HG03097 (cell line): ENCODE results near the gene RHOT2.
A peak's percentile ranks its signal among the peaks of the same experiment; 100 is the strongest.
"Not testable (repeated sequence)": the region's sequence is repeated elsewhere in the genome, so short reads cannot be mapped to it uniquely, and the experiment has no call there.

Source experiments
- ATAC-seq: cut with Tn5 transposase; IDR thresholded peaks from one replicate; pipeline ENCODE4 v1.9.1; 2021; ENCODE audit not compliant: unreplicated experiment, low FRiP score

Gene RHOT2

DNA sequence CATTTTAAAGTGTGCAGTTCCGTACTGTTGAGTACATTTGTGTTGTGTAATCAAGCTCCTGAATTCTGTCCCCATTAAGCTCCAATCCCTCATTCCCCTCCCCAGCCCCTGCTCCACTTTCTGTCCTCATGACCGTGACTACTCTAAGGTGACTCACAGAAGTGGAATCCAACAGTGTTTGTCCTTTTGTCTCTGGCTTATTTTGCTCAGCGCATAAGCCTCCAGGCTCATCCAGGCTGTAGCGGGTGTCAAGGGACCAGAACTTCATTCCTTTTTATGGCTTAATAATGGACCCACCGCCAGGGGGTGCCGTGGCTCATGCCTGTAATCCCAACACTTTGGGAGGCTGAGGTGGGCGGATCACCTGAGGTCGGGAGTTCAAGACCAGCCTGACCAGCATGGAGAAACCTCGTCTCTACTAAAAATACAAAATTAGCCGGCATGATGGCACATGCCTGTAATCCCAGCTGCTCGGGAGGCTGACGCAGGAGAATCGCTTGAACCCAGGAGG, 44.9 kb downstream of the RHOT2 start:
- ATAC-seq = not testable (repeated sequence)

DNA sequence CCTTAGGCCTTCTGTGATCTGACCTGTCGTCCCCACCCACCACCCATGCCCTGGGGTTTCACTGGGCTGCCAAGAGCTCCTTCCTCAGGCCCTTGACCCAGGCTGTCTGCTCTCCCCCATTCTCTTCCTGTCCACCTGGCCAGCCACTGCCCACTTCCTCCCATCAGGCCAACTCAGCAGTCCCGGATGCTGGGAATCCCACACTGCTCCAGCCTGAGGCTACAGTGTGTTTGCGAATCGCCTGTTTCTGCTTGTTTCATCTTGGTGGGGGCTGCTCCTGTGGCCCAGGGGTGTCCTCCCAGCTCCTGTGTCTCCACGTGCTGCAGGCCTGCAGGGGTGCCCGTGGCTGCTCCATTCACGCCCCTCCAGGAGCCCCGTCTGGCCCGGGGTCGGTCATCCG, 46.1 kb downstream of the RHOT2 start:
- no peak for ATAC-seq

DNA sequence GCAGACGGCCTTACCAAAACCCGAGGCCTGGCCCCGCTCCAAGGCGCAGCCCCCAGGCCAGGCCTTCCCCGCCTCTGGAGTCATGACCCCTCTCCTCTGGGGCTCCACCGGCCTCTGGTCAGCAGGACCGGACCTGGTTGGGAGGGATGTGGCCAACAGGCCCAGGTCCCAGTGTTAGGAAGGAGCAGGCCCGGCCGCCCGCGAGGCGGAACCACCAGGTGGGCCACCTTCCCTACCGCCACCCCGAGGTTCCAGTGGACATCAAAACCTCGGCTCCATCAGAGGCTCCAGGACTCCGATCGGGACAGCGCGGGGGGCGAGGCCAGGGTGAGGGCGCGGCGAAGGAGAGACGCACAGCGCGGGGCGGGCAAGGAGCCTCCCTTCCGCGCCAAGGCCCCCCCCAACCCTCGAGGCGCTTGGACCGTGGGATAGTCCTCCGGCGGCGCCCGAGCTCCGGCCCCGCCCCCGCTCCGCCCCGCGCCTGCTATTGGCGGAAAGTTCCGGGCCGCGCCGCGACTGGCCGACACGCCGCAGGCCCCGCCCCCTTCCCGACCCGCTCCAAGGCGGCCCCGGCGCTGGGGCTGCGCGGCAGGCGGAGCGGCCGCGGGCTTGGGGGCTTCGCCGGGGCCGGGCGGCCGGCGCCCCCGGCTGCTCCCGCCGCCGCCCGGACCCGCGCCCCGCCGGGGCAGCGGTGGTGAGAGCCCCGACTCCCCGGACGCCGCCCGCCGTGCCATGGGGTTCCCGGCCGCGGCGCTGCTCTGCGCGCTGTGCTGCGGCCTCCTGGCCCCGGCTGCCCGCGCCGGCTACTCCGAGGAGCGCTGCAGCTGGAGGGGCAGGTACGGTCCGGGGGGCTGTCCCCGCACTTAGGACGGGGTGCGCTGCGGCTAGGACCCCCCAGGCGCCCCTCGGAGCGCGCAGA, 46.9 kb downstream of the RHOT2 start, which contains the start of gene METRN:
Gene METRN (plus strand): TSS at position 561 of the 919 bp plus-strand sequence. CDS start 172 bp downstream, at position 733.
- peak; percentile 47 for ATAC-seq

DNA sequence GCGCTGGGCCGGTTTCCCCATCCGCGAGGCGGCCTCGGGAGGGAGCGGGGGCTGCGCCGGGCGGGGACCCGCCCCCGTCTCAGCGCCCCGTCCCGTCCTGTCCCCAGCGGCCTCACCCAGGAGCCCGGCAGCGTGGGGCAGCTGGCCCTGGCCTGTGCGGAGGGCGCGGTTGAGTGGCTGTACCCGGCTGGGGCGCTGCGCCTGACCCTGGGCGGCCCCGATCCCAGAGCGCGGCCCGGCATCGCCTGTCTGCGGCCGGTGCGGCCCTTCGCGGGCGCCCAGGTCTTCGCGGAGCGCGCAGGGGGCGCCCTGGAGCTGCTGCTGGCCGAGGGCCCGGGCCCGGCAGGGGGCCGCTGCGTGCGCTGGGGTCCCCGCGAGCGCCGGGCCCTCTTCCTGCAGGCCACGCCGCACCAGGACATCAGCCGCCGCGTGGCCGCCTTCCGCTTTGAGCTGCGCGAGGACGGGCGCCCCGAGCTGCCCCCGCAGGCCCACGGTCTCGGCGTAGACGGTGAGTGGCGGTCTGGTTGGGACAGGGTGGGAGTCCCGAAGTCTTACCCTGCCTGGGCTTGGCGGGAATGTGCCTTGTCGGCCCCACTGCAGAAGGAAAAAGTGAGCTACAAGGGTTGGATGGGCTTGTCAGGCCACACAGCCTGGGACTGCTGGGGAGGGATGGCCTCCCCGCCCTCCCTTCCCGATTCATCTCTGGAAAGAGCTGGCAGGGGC, 47.7 kb downstream of the RHOT2 start:
- no peak for ATAC-seq

DNA sequence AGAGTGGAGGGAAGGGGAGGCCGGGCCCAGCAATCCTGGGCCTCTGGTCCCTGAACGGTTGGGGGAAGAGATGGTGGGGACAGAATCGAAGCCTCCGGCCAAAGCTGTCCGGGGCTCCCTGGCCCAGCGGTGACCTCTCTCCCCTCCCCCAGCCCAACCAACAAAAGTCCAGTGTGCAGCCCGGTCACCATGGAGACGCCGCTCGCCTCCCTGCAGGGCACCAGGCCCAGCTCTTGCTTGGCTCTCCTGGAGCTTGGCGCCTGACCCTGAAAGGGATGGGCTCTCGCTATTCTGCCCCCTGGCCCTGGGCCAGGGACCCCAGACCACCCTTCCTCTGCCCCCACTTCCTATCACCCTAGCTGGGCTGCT, 48.3 kb downstream of the RHOT2 start:
- ATAC-seq = no peak

DNA sequence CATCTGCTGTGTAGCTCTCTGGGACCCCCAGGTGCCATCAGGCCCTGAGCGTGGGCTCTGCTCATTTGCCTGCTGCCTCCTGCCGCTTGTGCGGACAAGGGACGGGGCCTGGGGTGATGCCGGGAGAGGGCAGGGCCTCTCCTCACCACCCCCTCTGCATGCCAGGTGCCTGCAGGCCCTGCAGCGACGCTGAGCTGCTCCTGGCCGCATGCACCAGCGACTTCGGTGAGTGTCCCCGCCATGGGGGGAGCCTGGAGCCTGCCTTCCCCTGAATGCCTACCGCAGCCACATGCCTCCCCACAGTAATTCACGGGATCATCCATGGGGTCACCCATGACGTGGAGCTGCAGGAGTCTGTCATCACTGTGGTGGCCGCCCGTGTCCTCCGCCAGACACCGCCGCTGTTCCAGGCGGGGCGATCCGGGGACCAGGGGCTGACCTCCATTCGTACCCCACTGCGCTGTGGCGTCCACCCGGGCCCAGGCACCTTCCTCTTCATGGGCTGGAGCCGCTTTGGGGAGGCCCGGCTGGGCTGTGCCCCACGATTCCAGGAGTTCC, 48.9 kb downstream of the RHOT2 start:
- no peak for ATAC-seq

DNA sequence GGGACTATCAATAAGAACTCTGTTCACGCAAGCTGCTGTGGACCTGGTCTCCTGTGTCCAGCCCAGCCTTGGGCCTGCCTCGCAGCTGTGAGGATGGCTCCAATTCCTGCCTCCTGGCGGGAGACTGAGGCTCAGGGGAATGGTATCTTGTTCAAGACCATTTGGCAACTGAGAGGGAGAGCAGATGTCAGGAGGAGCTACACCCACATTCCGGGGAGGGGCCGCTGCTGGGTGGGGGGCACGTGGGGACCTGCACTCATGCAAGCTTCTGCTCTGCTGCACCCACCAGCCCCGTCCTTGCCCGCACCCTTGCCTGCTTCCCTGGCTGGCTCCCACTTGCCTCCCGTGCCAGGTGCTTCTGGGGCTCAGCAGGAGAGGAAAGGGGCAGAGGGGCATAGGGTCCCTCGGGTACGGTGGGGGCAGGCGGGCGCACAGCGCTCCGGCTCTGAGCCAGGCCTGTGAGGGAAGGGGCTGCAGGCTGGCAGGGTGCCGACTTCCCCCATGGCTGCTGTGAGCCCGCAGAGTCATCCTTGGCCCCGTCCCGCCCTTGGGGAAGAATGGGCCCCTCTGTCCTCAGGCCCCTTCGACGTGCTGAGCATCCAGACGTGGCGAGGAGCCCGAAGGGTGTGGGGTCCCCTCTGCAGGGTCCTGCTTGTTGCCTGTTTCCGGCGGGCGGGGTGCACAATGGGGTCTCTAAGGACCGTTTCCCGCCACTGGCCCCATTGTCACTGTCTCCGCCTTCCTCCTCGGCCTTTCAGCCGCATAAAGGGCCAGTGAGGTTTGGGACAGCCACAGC, 49.7 kb downstream of the RHOT2 start:
- ATAC-seq = no peak

DNA sequence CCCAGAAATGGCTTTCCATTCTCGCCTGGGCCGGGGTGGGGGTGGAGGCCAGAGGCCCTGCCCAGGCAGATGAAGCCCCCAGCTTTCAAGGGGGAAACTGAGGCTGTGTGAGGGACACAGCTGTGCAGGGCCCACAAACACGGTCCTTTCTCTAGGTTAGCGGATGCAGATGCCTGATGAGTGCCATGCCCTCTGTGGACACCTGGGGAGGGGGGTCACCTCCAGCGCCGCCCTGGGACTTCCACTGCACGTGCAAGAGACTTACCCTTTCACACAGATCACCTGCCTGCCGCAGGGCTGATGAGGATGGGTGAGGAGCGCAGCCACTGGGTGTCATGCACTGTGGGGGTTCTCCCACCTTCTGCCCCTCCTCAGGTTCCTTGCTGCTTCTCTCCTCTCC, 50.5 kb downstream of the RHOT2 start:
- no peak for ATAC-seq

DNA sequence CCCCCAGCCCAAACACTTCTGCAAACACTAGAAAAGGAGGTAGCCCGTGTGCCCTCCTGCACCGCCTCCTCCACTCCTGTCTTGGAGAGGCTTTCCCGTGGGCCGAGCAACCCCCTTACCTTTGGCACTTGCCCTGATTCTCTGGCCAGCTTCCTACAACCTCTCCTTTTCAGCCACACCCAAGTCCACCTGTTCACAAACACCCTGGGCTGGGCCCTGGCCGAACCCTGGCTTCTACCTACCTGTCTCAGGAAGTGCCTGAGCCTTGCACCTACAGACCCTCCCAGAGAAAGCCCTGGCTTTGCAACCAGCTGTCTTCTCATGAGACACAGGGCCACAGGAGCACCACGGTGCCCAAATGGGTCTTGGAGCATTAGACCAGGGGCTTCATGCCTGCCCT, 51.0 kb downstream of the RHOT2 start:
- ATAC-seq = no peak

DNA sequence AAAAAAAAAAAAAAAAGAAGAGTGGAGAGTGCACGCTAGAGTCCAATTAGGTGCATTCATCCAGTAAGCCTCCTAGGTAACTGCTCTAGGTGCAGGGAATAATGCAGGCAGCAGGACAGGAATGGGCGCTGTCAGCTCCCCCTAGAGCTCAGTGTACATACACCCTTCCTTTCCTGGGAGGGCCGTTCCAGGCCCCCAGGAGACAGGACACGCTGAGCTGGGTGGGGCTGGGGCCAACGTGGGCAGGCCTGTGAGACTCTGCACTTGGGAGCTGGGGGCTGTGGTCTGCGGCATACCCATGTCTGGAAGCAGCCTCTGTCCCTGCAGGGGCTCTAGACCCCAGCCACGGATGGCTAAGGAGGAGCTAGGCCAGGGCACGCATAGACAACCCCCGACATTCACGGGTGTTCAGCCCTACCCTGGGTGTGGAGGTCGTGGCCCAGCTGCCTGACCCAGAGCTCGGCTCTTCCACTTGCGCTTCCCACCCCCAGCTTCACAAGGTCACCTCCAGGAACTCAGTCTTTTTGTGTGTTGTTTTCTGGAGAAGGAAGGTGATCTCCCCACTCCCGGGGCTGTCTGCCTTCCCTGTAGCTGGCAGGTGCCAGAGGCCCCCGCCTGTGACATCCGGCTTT, 52.0 kb downstream of the RHOT2 start:
- no peak for ATAC-seq

DNA sequence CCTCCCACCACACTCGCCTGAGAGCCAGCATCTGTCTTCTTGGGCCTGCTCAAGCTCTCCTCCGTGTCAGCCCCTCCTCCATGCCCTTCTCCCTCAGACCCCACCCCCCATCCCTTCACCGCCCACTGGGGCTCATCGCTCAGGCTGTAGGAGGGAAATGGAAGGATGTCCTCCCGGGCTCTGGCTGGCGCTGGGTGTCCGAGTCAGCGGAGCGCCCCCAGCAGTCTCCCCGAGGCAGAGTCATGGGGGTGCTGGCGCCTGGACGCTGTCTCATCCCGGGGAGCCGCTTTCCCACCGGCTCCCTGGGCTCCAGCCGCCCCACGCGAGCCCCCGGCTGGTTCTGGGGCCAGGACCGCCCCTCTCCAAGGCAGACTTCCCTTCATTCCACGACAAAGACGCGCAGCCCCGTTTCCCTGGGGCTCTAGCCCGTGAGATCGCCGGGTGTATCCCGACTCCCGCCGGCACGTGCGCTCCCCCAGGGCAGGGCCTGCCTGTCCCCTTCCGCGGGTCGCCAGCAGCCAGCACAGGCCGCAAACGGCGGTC, 52.6 kb downstream of the RHOT2 start:
- ATAC-seq = peak; percentile 15

DNA sequence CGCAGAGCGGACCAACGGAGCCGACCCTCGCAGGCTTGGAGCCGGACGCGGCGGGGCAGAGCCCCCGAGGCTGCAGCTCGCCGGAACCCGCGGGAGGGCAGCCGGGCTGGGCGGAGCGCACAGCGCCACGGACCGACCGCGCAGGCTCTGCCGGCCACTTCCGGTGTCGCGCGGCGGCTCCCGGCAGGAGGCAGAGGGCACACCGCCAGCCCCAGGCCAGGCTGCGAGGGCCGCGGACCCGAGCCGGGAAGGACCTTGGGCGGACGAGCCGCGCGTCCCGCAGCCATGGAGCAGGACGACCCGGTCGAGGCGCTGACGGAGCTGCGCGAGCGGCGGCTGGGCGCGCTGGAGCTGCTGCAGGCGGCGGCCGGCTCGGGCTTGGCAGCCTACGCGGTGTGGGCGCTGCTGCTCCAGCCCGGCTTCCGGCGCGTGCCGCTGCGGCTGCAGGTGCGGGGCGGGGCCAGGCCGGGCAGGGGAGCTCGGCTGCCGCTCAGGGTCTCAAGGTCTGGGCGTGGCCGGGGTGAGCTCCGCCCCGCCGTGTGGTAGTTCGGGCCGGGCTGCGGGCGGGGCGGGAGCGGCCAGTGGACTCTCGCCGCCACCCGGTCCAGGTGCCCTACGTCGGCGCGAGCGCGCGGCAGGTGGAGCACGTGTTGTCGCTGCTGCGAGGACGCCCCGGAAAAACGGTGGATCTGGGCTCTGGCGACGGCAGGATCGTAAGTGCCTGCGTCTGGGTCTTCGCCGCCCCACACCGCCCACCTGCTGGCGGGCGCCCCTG, 53.2 kb downstream of the RHOT2 start, which contains the start of gene ANTKMT:
Gene ANTKMT (plus strand): TSS at position 157 of the 775 bp plus-strand sequence. CDS start 129 bp downstream, at position 286.
- ATAC-seq = peak; percentile 61

DNA sequence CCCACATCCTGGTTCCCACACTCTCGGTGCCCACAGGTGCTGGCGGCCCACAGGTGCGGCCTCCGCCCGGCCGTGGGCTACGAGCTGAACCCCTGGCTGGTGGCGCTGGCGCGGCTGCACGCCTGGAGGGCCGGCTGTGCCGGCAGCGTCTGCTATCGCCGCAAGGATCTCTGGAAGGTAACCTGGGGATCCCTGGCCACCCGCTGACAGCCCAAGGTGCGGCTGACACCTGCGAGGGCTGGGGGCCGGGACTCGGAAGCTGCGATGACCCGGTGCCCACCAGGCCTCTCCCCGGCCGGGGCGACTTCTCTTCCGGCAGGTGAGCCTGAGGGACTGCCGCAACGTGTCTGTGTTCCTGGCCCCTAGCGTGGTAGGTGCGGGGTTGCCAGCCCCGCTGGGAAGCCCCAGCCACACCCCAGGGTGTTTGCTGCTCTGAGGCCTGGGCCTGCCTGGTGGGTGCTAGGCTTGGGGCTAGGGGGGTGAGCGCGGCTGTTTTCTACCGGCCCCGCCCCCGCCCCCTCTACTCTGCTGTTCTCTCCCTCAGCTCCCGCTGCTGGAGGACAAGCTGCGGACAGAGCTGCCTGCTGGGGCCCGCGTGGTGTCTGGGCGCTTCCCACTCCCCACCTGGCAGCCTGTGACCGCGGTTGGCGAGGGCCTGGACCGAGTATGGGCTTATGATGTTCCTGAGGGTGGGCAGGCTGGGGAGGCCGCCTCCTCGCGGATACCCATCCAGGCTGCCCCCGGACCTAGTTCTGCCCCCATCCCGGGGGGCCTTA, 54.0 kb downstream of the RHOT2 start:
- no peak for ATAC-seq

DNA sequence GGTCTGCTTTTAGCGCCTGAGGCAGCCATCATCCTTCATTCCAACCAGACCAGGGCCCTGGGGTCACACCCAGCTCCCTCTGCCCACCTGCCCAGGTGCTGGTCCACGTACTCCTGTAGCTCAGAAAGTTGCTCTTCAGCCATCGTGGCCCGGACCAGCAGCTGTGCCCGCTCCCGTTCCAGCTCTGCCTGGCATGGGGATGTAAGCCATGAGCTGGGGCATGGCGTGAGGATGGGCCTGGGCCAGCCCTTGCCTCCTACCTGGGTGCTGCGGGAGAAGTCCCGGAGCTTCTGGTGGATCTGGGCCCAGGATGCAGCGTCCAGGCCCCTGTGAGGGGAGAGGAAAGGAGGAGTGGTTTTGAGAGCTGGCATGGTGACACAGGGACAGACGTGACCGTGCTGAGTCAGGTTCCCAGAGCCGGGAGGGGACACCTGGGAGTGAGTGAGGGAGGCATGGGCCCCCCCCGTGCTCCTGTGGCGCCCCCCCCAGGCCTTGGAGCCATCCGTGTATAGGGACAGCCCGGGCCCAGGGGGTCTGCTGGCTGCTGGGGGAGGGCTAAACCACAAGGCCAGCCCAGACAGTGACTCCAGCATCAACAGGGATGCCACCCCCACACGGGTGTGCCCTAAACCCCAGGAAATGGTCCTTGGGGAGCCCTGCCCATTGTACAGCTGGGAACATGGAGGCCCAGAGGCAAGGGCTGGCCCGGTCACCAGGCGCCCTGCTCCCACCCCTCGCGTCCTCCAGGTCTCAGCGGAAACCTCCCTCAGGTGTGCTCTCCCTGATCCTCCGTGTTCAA, 55.1 kb downstream of the RHOT2 start:
- no peak for ATAC-seq

DNA sequence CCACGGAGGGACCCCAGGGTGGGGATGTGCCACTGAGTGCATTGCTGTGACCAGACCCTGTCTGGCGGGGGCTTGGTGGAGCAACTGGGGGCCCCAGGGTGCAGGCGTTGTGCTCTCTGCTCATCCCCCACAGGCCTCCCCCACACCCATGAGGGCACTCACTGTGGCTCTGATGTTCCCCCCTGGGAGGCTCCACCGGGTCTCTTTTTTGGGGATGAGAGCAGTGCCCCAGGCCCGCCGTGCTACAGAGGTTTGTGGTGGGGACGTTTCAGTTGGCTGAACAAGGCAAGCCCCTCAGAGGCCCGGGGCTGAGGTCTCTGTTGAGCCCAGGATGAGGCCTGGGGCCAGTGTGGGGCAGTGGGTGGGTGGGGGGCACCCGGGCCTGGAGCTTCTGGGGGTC, 55.8 kb downstream of the RHOT2 start:
- no peak for ATAC-seq
